ENCODE results near the gene PLPPR2. TPM values are rescaled to one million over a fixed set of nuclear protein-coding genes. Genes with fewer than 3 reads are reported as not detected.

PLPPR2 gene
- total and polyA plus RNA-seq, 9 donors = 11.6 to 42.5 (median 31.3) TPM

GRCh38 chr19:11390359-11390758 lies 35.1 kb downstream of the PLPPR2 start:
- WGBS, 3 donors = 87 to 93% (median 91%) methylated on average over 2 of the region's 2 CpGs
- intact Hi-C loops (cut with DNase I) = loop anchor here in 1 of 4 donors (10.0 kb wide), 1 partner anchor 96 kb away; the partner anchor contains the start of gene TSPAN16
- TF ChIP-seq EP300 (IDR thresholded peaks at IDR 0.05) = no peak
- TF ChIP-seq POLR2A (IDR thresholded peaks at IDR 0.05) = no peak
- peaks cover 0 to 3% of the 10 kb centered on the region in 2 donors for H3K9me3 ChIP-seq
- no peaks in the 10 kb centered on the region for H3K36me3 ChIP-seq
- H3K27ac ChIP-seq = no peak overlapping the region
- H3K27me3 ChIP-seq = no peaks in the 10 kb centered on the region
- no peak overlapping the region for H3K4me3 ChIP-seq
- no peaks in the 10 kb centered on the region for H3K4me1 ChIP-seq (ENCODE audit: insufficient read depth)
- no peak for DNase-seq

GRCh38 chr19:11390933-11391680 lies 35.9 kb downstream of the PLPPR2 start:
- 72 to 78% (median 77%) methylated on average over 4 of the region's 4 CpGs for WGBS, 3 donors
- H3K27ac ChIP-seq = no peak overlapping the region
- TF ChIP-seq CTCF (IDR thresholded peaks at IDR 0.05) (no peak), POLR2A (IDR thresholded peaks at IDR 0.05) (no peak)
- H3K27me3 ChIP-seq = no peaks in the 10 kb centered on the region
- H3K36me3 ChIP-seq = no peaks in the 10 kb centered on the region
- intact Hi-C loops (cut with DNase I) = loop anchor here in 1 of 4 donors (10.0 kb wide), 1 partner anchor 96 kb away; the partner anchor contains the start of gene TSPAN16
- no peaks in the 10 kb centered on the region for H3K4me1 ChIP-seq (ENCODE audit: insufficient read depth)
- peaks cover 0 to 3% of the 10 kb centered on the region in 2 donors for H3K9me3 ChIP-seq
- DNase-seq = no peak
- H3K4me3 ChIP-seq = no peak overlapping the region

- H3K4me1 ChIP-seq (ENCODE audit: insufficient read depth) = no peaks in the 10 kb centered on the region
- intact Hi-C loops (cut with DNase I) = loop anchor here in 1 of 4 donors (10.0 kb wide), 1 partner anchor 102 kb away; the partner anchor contains the start of gene TSPAN16
- no peak overlapping the region for H3K27ac ChIP-seq
- H3K27me3 ChIP-seq = no peaks in the 10 kb centered on the region
- no peak overlapping the region for H3K4me3 ChIP-seq
- TF ChIP-seq POLR2A (IDR thresholded peaks at IDR 0.05) (no peak), CTCF (IDR thresholded peaks at IDR 0.05) (no peak), EP300 (IDR thresholded peaks at IDR 0.05) (no peak)
- DNase-seq = no peak
- 82 to 88% (median 83%) methylated on average over 22 of the region's 22 CpGs for WGBS, 3 donors
- no peaks in the 10 kb centered on the region for H3K36me3 ChIP-seq
- no peaks in the 10 kb centered on the region for H3K9me3 ChIP-seq
Observed at GRCh38 chr19:11397089-11397610, 41.9 kb downstream of the PLPPR2 start.

DNA sequence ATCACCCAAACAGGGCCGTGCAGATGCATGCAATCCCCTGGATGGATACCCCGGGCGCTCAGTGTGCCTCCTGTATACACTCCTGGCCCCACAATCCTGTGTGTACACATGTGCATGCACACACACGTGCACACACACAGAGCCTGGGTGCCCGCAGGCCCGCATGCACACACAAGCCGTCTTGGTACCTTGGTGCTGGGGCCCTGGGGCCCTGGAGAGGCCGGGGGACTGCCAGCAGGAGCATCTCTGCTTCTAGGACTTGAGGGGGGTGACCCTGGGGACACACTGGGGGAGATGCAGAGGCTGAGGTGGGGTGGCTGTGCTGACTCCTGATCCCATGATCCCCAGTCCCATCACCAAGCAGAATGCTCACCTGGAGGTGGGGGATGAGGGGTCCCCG lies 44.4 kb downstream of the PLPPR2 start:
- DNase-seq = no peak
- no peak overlapping the region for H3K27ac ChIP-seq

More for the DNA sequence above, 44.4 kb downstream of the PLPPR2 start:
- 81 to 91% (median 88%) methylated on average over 9 of the region's 9 CpGs for WGBS, 3 donors
- Histone ChIP-seq H3K4me3 (no peak overlapping the region), H3K9me3 (no peaks in the 10 kb centered on the region), H3K27me3 (no peaks in the 10 kb centered on the region), H3K36me3 (no peaks in the 10 kb centered on the region), H3K4me1 (ENCODE audit: insufficient read depth) (no peaks in the 10 kb centered on the region)
- intact Hi-C loops (cut with DNase I) = loop anchor here in 1 of 4 donors (10.0 kb wide), 1 partner anchor 105 kb away; the partner anchor contains the start of gene TSPAN16
- TF ChIP-seq CTCF (IDR thresholded peaks at IDR 0.05) (no peak), POLR2A (IDR thresholded peaks at IDR 0.05) (no peak), EP300 (IDR thresholded peaks at IDR 0.05) (no peak)

Data from ovary (tissue), 9 donors.